Mesenchymal stem cell (in vitro differentiated cells and primary cell): Measurements from ENCODE around the gene TEDC2.

Experiments
- DNase-seq: peaks from one replicate; pipeline ENCODE4 v3.0.0-alpha.2; 2013
- H2AFZ ChIP-seq: one replicate; pipeline ENCODE4 v1.6.1; 2013; ENCODE audit warnings: low read depth, mild to moderate bottlenecking, control low read depth, inconsistent platforms, low read length, moderate library complexity
- H2AK5ac ChIP-seq: 2 replicates; pipeline ENCODE4 v1.6.1; 2013; ENCODE audit warnings: low read length, moderate library complexity, mild to moderate bottlenecking, inconsistent platforms; ENCODE audit not compliant: severe bottlenecking
- H2BK120ac ChIP-seq: one replicate; pipeline ENCODE4 v1.6.1; 2013; ENCODE audit warnings: low read depth, mild to moderate bottlenecking, inconsistent platforms, low read length, moderate library complexity
- H2BK12ac ChIP-seq, 2 experiments: one replicate each; pipeline ENCODE4 v1.6.1; 2013; ENCODE audit warnings: inconsistent platforms in 2 of 2, low read length in 2 of 2, mild to moderate bottlenecking in 2 of 2, moderate library complexity in 2 of 2, control low read depth in 1 of 2
- H2BK15ac ChIP-seq: one replicate; pipeline ENCODE4 v1.6.1; 2013; ENCODE audit warnings: mild to moderate bottlenecking, low read depth, inconsistent platforms; ENCODE audit not compliant: poor library complexity, severe bottlenecking
- H2BK5ac ChIP-seq: 2 replicates; pipeline ENCODE4 v1.6.1; 2013; ENCODE audit warnings: low read depth, mild to moderate bottlenecking, low read length, control low read depth, inconsistent platforms; ENCODE audit not compliant: poor library complexity, severe bottlenecking
- H3K14ac ChIP-seq, 2 experiments: one replicate each; pipeline ENCODE4 v1.6.1; 2013; ENCODE audit warnings: inconsistent platforms in 2 of 2, low read length in 2 of 2, control low read depth in 1 of 2, mild to moderate bottlenecking in 1 of 2, moderate library complexity in 1 of 2
- H3K18ac ChIP-seq, 2 experiments: one replicate each; pipeline ENCODE4 v1.6.1; 2013; ENCODE audit warnings: inconsistent platforms in 2 of 2, low read length in 2 of 2, control low read depth in 1 of 2, low read depth in 1 of 2, mild to moderate bottlenecking in 1 of 2
- H3K23ac ChIP-seq, 2 experiments: one replicate each; pipeline ENCODE4 v1.6.1; 2013; ENCODE audit warnings: inconsistent platforms in 2 of 2, low read length in 2 of 2, mild to moderate bottlenecking in 2 of 2, moderate library complexity in 2 of 2, control low read depth in 1 of 2
- H3K27ac ChIP-seq: 2 replicates; pipeline ENCODE4 v1.5.1; 2013; ENCODE audit warnings: mild to moderate bottlenecking, moderate library complexity, low read length, control low read depth, inconsistent platforms; ENCODE audit not compliant: poor library complexity, severe bottlenecking
- H3K27me3 ChIP-seq, 2 experiments: 2 replicates each; pipeline versions ENCODE4 v1.6.1 to v1.7.0; 2013; ENCODE audit warnings: low read length in 2 of 2, mild to moderate bottlenecking in 2 of 2, moderate library complexity in 2 of 2, control low read depth in 1 of 2, inconsistent platforms in 1 of 2; ENCODE audit not compliant: control insufficient read depth in 1 of 2, insufficient read depth in 1 of 2
- H3K36me3 ChIP-seq, 2 experiments: 2 replicates each; pipeline versions ENCODE4 v1.6.1 to v1.7.0; 2013; ENCODE audit warnings: low read length in 2 of 2, control low read depth in 1 of 2, inconsistent platforms in 1 of 2, low read depth in 1 of 2, mild to moderate bottlenecking in 1 of 2; ENCODE audit not compliant: insufficient read depth in 2 of 2, control insufficient read depth in 1 of 2
- H3K4ac ChIP-seq, 2 experiments: one replicate each; pipeline ENCODE4 v1.6.1; 2013; ENCODE audit warnings: inconsistent platforms in 2 of 2, low read length in 2 of 2, mild to moderate bottlenecking in 2 of 2, moderate library complexity in 2 of 2, control low read depth in 1 of 2, low read depth in 1 of 2
- H3K4me1 ChIP-seq: 2 replicates; pipeline ENCODE4 v1.6.1; 2013; ENCODE audit warnings: low read depth, low read length, control low read depth; ENCODE audit not compliant: control insufficient read depth, insufficient read depth
- H3K4me2 ChIP-seq: 2 replicates; pipeline ENCODE4 v1.6.1; 2013; ENCODE audit warnings: low read length, mild to moderate bottlenecking, inconsistent platforms; ENCODE audit not compliant: poor library complexity, severe bottlenecking
- H3K4me3 ChIP-seq, 2 experiments: 2 replicates each; pipeline versions ENCODE4 v1.5.1 to v1.7.0; 2013; ENCODE audit warnings: low read length in 2 of 2, mild to moderate bottlenecking in 2 of 2, control low read depth in 1 of 2, low read depth in 1 of 2; ENCODE audit not compliant: insufficient read depth in 1 of 2
- H3K79me1 ChIP-seq: replicated peaks from 2 replicates; pipeline ENCODE4 v1.6.1; 2013; ENCODE audit warnings: mild to moderate bottlenecking, control low read depth, low read length, inconsistent platforms; ENCODE audit not compliant: poor library complexity, severe bottlenecking
- H3K9ac ChIP-seq: 2 replicates; pipeline ENCODE4 v1.7.0; 2013; ENCODE audit warnings: mild to moderate bottlenecking, low read length, moderate library complexity
- H3K9me3 ChIP-seq: 2 replicates; pipeline ENCODE4 v1.7.0; 2013; ENCODE audit warnings: mild to moderate bottlenecking, low read length; ENCODE audit not compliant: control insufficient read depth
- H4K8ac ChIP-seq: one replicate; pipeline ENCODE4 v1.6.1; 2013; ENCODE audit warnings: inconsistent platforms, mild to moderate bottlenecking, low read length, moderate library complexity
- H4K91ac ChIP-seq: one replicate; pipeline ENCODE4 v1.6.1; 2013; ENCODE audit warnings: mild to moderate bottlenecking, low read length, inconsistent platforms
- WGBS: methylation state at CpG from one replicate; pipeline ENCODE4 v1.1.7; 2013; ENCODE audit warnings: mixed read lengths; 5-methylcytosine and 5-hydroxymethylcytosine counted together

The TEDC2 gene

DNA sequence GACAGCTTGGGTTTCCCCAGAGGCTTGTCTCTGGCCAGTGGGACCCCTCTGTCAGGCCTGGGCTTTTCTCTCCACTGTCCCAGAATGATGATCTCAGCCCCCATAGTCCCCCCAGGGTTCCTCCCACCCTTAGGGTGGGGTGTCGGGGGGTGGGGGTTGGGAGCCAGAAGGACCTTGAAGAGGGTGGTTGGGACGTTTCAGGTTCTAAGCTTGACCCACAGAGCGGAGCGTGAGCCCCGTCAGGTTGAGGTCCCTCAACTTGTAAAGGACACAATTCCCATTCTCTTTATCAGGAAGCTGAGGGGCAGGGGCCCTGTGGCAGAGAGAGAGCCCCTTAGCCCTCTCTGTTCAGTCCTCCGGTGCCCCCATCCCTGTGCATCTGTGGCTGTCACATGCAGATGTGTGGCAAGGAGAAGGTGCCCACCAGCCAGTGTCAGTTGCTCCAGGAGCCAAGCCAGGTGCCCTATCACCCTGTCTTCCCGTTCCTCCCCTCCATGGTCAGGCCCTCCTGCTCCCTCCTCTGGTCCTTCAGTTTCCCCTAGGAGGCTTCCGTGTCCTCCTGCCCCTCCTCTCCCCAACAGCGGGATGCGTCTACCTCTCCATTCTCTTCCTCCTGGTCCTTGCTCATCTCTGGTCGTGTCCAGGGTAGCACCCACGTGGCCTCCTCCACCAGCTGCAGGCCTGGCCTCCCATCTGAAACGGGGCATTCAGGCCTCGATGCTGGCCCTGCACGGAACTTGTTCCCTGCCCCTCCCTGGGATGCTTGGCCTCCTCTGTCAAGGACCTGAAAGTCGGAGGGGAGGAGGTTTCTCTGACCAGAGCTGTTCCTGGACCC lies 9.7 kb downstream of the TEDC2 start:
- Histone ChIP-seq H3K36me3 (peaks cover 0 to 6% of the 10 kb centered on the region in 2 experiments), H3K9me3 (no peaks in the 10 kb centered on the region), H3K23ac (no peak overlapping the region), H4K91ac (no peak overlapping the region), H2BK15ac (no peak overlapping the region), H4K8ac (peak overlapping the region; percentile 31), H2BK120ac (no peak overlapping the region), H3K79me1 (peaks cover 2% of the 10 kb centered on the region), H2AFZ (no peak overlapping the region), H3K18ac (peak overlapping the region in 1 of 2 experiments; percentile 58), H3K14ac (no peak overlapping the region), H2BK12ac (peak overlapping the region in 1 of 2 experiments; percentile 43), H3K9ac (no peak overlapping the region), H2AK5ac (no peak overlapping the region), H3K4me1 (peaks cover 58% of the 10 kb centered on the region), H3K4me2 (no peak overlapping the region), H3K27ac (no peak overlapping the region), H3K4me3 (no peak overlapping the region), H3K4ac (peak overlapping the region in 1 of 2 experiments; percentile 13), H3K27me3 (peaks cover 23 to 36% of the 10 kb centered on the region in 2 experiments), H2BK5ac (no peak overlapping the region)
- DNase-seq, result no peak
- 80% methylated on average over 15 of the region's 16 CpGs for WGBS

- Histone ChIP-seq H2AFZ (no peak overlapping the region), H3K9ac (no peak overlapping the region), H3K23ac (no peak overlapping the region), H2AK5ac (no peak overlapping the region), H3K27me3 (peaks cover 23 to 36% of the 10 kb centered on the region in 2 experiments), H3K18ac (no peak overlapping the region), H2BK15ac (no peak overlapping the region), H3K27ac (no peak overlapping the region), H4K91ac (no peak overlapping the region), H3K79me1 (peaks cover 2% of the 10 kb centered on the region), H2BK5ac (no peak overlapping the region), H3K4me3 (no peak overlapping the region), H3K4me2 (no peak overlapping the region), H2BK12ac (no peak overlapping the region), H3K4ac (no peak overlapping the region), H3K14ac (no peak overlapping the region), H3K4me1 (peaks cover 59% of the 10 kb centered on the region), H3K9me3 (no peaks in the 10 kb centered on the region), H4K8ac (no peak overlapping the region), H2BK120ac (no peak overlapping the region), H3K36me3 (peaks cover 0 to 6% of the 10 kb centered on the region in 2 experiments)
- no peak for DNase-seq
- WGBS, result 87% methylated on average over 7 of the region's 7 CpGs
These were observed 10.3 kb downstream of the TEDC2 start for GRCh38 chr16:2470234-2470601.

DNA sequence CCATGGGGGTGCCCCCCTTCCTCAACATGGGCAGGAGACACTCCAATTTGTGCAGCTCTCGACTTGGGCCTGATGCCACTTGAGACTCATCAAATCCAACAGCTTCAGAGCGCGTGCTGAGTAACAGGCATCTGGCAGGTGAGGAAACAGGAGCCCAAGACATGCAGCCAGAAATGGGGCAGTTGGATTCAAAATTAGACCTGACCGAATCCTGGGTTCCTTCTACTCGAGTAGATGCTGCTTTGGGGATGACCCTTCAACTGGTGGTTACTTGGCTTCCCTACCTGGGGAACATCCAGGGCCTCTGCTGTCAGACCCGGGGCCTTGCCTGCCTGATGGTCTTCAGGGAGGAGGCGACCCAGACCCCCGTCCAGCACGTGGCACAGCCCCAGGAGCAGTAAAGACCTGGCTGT lies 10.7 kb downstream of the TEDC2 start:
- no peak overlapping the region for H2AFZ ChIP-seq
- no peak overlapping the region for H2BK15ac ChIP-seq
- no peaks in the 10 kb centered on the region for H3K9me3 ChIP-seq
- no peak overlapping the region for H2BK5ac ChIP-seq
- H2BK120ac ChIP-seq, result no peak overlapping the region
- H3K36me3 ChIP-seq, result peaks cover 0 to 6% of the 10 kb centered on the region in 2 experiments
- no peak overlapping the region for H3K27ac ChIP-seq
- H3K23ac ChIP-seq, result no peak overlapping the region
- no peak overlapping the region for H3K4ac ChIP-seq
- H3K4me2 ChIP-seq, result peak overlapping the region; percentile 82
- no peak overlapping the region for H2BK12ac ChIP-seq
- peaks cover 23 to 36% of the 10 kb centered on the region in 2 experiments for H3K27me3 ChIP-seq
- no peak overlapping the region for H4K8ac ChIP-seq
- H3K9ac ChIP-seq, result no peak overlapping the region
- no peak overlapping the region for H3K4me3 ChIP-seq
- no peak overlapping the region for H2AK5ac ChIP-seq
- no peak overlapping the region for H3K14ac ChIP-seq
- peaks cover 2% of the 10 kb centered on the region for H3K79me1 ChIP-seq
- 44% methylated on average over 9 of the region's 9 CpGs for WGBS
- no peak overlapping the region for H4K91ac ChIP-seq
- peak overlapping the region in 1 of 2 experiments; percentile 67 for H3K18ac ChIP-seq
- H3K4me1 ChIP-seq, result peaks cover 63% of the 10 kb centered on the region
- no peak for DNase-seq

GRCh38 chr16:2471016-2471652 lies 11.2 kb downstream of the TEDC2 start, which contains the start of gene NTN3:
Gene NTN3, plus strand, starts transcription at chr16:2471297. Its CDS starts 405 bp downstream, at chr16:2471702.
- Histone ChIP-seq H3K4me2 (peak within 1 kb of the TSS; percentile 82), H3K4me3 (peak within 1 kb of the TSS in 1 of 2 experiments; percentile 46), H3K27me3 (peaks cover 23 to 36% of the 10 kb centered on the region in 2 experiments), H3K36me3 (peaks cover 0 to 6% of the 10 kb centered on the region in 2 experiments), H4K91ac (peak within 1 kb of the TSS; percentile 84), H3K9ac (no peak within 1 kb of the TSS), H2BK15ac (peak within 1 kb of the TSS; percentile 35), H3K18ac (peak within 1 kb of the TSS in 1 of 2 experiments; percentile 74), H2BK5ac (no peak within 1 kb of the TSS), H2BK120ac (no peak within 1 kb of the TSS), H2AFZ (no peak within 1 kb of the TSS), H3K79me1 (peaks cover 2% of the 10 kb centered on the region), H3K14ac (no peak within 1 kb of the TSS), H2AK5ac (no peak within 1 kb of the TSS), H3K9me3 (no peaks in the 10 kb centered on the region), H4K8ac (peak within 1 kb of the TSS; percentile 72), H2BK12ac (peak within 1 kb of the TSS in 1 of 2 experiments; percentile 67), H3K27ac (no peak within 1 kb of the TSS), H3K4me1 (peaks cover 68% of the 10 kb centered on the region), H3K4ac (peak within 1 kb of the TSS in 1 of 2 experiments; percentile 81), H3K23ac (no peak within 1 kb of the TSS)
- no peak for DNase-seq
- 2% methylated on average over 40 of the region's 59 CpGs for WGBS
